AG10803 (cell line): ENCODE data around the gene TMEM200A.

Source experiments
- DNase-seq: peaks from one replicate; pipeline ENCODE4 v3.0.0; 2010; ENCODE audit warnings: low read depth
- H3K4me3 ChIP-seq: 2 replicates; pipeline ENCODE4 v1.5.1; 2011; ENCODE audit warnings: mild to moderate bottlenecking, low read length, control low read depth
- CTCF ChIP-seq: conservative IDR thresholded peaks from 2 replicates; pipeline ENCODE4 v1.5.1; 2011; ENCODE audit warnings: mild to moderate bottlenecking, low read length, control low read depth, inconsistent platforms

TMEM200A gene

DNA sequence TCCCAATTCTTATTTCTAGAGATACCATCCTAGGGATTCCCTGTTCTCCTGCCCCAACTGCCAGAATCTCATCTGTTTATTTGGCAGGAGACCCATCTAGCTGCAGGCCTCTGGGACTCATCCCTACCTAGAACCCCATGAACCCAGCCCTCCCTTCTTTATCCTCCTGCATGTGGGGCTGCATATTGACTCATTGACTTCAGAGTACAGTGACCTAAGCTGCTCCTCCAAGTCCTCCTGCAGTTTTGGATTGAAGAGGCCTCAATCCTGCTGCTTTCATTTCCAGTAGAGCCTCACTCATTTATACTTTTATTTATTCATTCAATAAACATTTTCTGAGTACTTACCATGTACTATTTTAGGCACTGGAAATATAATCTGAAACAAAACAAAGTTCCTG, 11.6 kb downstream of the TMEM200A start:
- TF ChIP-seq CTCF: no peak
- H3K4me3 ChIP-seq: no peak overlapping the region
- DNase-seq: no peak

- no peak for TF ChIP-seq CTCF
- no peak overlapping the region for H3K4me3 ChIP-seq
- DNase-seq: no peak
Measured at GRCh38 chr6:130377915-130378314, 12.1 kb downstream of the TMEM200A start.

DNA sequence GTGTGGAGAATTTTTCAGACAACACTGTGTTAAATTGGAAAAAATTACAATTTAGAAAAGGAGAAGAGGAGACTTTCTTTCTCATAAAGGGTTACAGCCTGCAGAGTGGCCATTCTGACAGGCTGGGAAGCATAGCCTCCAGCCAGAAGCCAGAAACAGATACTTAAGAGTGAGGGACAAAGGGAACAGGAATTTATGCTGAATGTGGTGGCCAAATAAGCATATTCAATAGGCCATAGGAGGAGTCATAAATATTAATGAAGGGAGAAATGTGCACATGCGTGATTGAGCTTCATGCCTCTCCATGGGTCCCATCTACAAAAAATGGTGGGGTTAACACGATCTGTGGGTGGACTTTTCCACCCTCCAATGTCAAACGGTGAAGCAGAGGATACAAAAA, 13.4 kb downstream of the TMEM200A start:
- no peak for TF ChIP-seq CTCF
- no peak for DNase-seq
- no peak overlapping the region for H3K4me3 ChIP-seq

- no peak overlapping the region for H3K4me3 ChIP-seq
- no peak for TF ChIP-seq CTCF
- DNase-seq: no peak
Measured at GRCh38 chr6:130381012-130381411, 15.2 kb downstream of the TMEM200A start.

DNA sequence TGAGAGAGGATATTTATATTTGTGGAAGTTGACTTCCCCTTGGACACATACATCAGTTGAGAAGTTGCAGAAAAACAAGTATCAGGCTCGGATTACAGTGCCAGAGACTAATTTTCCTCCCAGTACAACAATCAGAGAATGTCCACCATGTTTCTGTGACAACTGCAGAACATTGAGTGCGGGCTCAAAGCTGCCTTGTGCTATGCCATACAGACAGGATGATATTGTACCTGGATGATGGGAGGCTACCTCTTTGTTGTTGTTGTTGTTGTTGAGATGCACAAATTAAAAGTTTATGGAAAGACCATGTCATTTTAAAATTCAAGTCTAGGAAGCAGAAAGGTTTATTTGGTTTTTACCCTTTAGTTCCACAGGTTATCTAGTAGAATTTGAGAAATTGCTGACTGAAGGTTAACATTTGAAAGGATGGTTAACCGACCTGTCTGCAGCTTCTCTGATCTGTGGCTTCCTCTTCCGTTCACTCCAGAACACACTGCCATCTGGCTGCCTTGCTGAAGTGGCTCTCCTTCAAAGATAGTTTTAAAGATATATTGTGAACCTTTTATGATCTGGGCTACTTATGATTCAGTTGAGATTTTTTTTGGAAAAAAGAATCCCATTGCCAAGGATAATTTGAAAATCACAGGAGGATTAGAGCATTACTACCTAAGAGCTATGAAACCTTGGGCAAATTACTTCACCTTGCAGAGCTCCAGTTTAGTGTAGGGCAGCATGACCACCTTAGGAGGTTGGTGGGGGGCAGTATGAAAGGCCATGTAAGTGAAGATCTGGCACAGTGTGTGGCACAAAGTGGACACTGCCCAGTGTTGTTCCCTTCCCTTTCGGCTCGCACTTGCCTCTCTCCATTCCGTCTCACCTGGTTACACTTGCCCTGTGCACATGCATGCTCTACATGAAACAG, 15.9 kb downstream of the TMEM200A start:
- no peak; the same call in 1 of the 2 replicates for TF ChIP-seq CTCF
- no peak for DNase-seq
- no peak overlapping the region for H3K4me3 ChIP-seq

DNA sequence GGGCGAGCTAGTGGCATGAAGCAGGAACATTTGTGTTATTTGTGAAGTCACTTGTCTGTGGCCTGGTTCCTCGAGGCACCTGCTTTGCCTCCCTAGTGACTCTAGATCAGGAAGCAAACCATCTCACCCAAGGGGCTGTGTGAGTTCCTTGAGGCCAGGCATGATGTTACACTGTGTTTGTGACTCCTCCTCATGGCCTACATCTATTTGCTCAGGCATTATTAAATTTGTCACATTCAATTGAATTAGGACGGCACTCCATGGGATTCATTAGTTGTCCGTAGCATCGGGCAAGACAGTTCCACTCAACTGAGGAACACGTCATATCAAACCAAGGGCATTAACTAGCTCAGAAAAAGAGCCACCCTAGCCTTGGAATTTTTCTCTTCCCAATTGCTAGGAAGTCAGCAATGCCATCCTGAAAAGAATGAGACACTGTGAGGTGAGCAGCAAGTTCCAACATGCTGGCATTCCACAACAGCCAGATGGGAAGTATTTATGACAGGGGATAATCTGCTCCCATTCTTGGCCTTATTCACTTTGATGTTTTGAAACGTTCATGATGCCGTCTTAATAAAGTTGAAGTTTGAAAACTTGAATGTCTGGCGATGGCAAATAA, 17.2 kb downstream of the TMEM200A start:
- no peak for DNase-seq
- no peak for TF ChIP-seq CTCF
- H3K4me3 ChIP-seq: no peak overlapping the region
